Measurements from ENCODE around the gene TARS2. TPM values are rescaled to one million over a fixed set of nuclear protein-coding genes. Genes with fewer than 3 reads are reported as not detected.

Gene TARS2
- total and polyA plus RNA-seq, 7 experiments from 2014 or later: 28.3 to 39.0 (median 30.6) TPM

DNA sequence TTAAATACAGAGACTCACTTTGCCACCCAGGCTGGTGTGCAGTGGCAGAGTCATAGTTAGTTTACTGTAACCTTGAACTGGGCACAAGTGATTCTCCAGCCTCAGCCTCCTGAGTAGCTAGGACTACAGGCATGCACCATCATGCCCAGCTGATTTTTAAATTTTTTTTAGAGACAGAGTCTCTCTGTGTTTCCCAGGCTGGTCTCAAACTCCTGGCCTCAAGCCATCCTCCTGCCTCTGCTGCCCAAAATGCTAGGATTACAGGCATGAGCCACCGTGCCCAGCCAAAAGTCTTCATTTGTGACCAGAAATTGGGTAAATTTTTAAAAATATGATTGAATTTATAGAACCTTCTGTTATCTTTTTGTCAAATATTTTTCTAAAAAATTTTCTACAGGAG lies 17.9 kb upstream of the TARS2 start:
- no peak for ATAC-seq
- H3K27ac ChIP-seq (ENCODE audit: low read depth, low read length): no peak overlapping the region
- Mint-ChIP-seq H3K9me3 (no peaks in the 10 kb centered on the region), H3K27ac (no peak overlapping the region), H3K27me3 (no peaks in the 10 kb centered on the region), H3K4me3 (no peak overlapping the region), H3K36me3 (peaks cover 13 to 34% (median 21%) of the 10 kb centered on the region in 5 donors), H3K4me1 (peaks cover 0 to 11% (median 3%) of the 10 kb centered on the region in 7 donors)
- intact Hi-C loops (cut with micrococcal nuclease): loop anchor here in 1 of 2 donors (10.0 kb wide), 1 partner anchor 526 kb away; no protein-coding TSS in a partner anchor
- no peaks in the 10 kb centered on the region for H3K27me3 ChIP-seq (ENCODE audit: control insufficient read depth in 2 of 2, insufficient read depth in 2 of 2, low read length in 2 of 2)
- no peaks in the 10 kb centered on the region for H3K4me1 ChIP-seq (ENCODE audit: control insufficient read depth in 2 of 2, insufficient read depth in 2 of 2, low read length in 2 of 2)
- ChIA-PET POLR2A (interaction anchor here (0.6 kb wide), 1 partner anchor 70 kb away, joined by 4 read pairs; no protein-coding TSS in a partner anchor), CTCF (interaction anchor here (1.0 kb wide), 1 partner anchor 9 kb away, joined by 3 read pairs; no protein-coding TSS in a partner anchor)
- H3K9me3 ChIP-seq (ENCODE audit: control insufficient read depth in 2 of 3, low read length in 3 of 3): no peaks in the 10 kb centered on the region
- H3K4me3 ChIP-seq (ENCODE audit: low read length): no peak overlapping the region
- DNase-seq: no peak
- peaks cover 23 to 68% (median 23%) of the 10 kb centered on the region in 3 experiments for H3K36me3 ChIP-seq (ENCODE audit: control insufficient read depth in 2 of 3, insufficient read depth in 3 of 3, low read length in 3 of 3)

DNA sequence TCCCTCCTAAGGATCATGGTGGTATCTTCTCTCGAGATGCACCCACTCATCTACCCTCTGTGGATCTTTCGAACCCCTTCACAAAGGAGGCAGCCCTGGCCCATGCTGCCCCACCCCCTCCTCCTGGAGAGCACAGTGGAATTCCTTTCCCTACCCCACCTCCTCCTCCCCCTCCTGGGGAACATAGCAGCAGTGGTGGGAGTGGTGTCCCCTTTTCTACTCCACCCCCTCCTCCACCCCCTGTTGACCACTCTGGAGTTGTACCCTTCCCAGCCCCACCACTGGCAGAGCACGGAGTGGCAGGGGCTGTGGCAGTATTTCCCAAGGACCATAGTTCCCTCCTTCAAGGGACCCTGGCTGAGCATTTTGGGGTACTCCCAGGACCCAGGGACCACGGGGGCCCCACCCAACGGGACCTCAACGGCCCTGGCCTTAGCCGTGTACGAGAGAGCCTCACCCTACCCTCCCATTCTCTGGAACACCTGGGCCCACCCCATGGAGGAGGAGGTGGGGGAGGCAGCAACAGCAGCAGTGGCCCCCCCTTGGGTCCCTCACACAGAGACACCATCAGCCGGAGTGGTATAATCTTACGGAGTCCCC lies 14.5 kb upstream of the TARS2 start:
- H3K36me3 ChIP-seq (ENCODE audit: control insufficient read depth in 2 of 3, insufficient read depth in 3 of 3, low read length in 3 of 3): peaks cover 18 to 48% (median 20%) of the 10 kb centered on the region in 3 experiments
- ChIA-PET POLR2A (no interaction called here), CTCF (no interaction called here)
- ATAC-seq: no peak
- Mint-ChIP-seq H3K36me3 (peaks cover 11 to 22% (median 15%) of the 10 kb centered on the region in 5 donors), H3K27me3 (no peaks in the 10 kb centered on the region), H3K27ac (no peak overlapping the region), H3K4me3 (no peak overlapping the region), H3K9me3 (peaks cover 0 to 1% (median 0%) of the 10 kb centered on the region in 11 donors), H3K4me1 (peaks cover 1 to 15% (median 4%) of the 10 kb centered on the region in 7 donors)
- no peaks in the 10 kb centered on the region for H3K9me3 ChIP-seq (ENCODE audit: control insufficient read depth in 2 of 3, low read length in 3 of 3)
- no peak overlapping the region for H3K4me3 ChIP-seq (ENCODE audit: low read length)
- no peak for DNase-seq
- H3K27me3 ChIP-seq (ENCODE audit: control insufficient read depth in 2 of 2, insufficient read depth in 2 of 2, low read length in 2 of 2): no peaks in the 10 kb centered on the region
- H3K27ac ChIP-seq (ENCODE audit: low read depth, low read length): no peak overlapping the region
- H3K4me1 ChIP-seq (ENCODE audit: control insufficient read depth in 2 of 2, insufficient read depth in 2 of 2, low read length in 2 of 2): no peaks in the 10 kb centered on the region
- intact Hi-C loops (cut with micrococcal nuclease): no loop called here

DNA sequence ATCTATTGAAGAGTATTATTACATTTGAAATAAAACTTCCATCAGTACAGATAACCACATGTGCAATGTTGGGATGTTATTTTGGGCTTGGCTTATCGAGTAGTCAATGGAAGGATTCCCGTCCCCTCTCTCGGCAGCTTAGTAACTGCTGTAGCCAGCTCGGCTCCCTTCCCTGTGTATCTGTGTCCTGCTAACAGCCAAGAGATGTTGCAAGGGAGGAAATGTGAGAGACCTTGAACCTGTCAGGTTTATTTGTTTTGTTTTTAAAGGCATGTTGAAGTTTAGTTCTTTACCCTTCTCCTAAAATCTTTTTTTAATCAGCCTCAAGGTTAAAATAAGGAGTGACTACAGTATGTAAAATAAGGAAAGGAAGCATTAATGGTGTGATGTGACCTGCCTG lies 13.6 kb upstream of the TARS2 start:
- CTCF ChIA-PET: no interaction called here
- peaks cover 0 to 4% (median 0%) of the 10 kb centered on the region in 11 donors for H3K9me3 Mint-ChIP-seq
- no peaks in the 10 kb centered on the region for H3K4me1 ChIP-seq (ENCODE audit: control insufficient read depth in 2 of 2, insufficient read depth in 2 of 2, low read length in 2 of 2)

DNA sequence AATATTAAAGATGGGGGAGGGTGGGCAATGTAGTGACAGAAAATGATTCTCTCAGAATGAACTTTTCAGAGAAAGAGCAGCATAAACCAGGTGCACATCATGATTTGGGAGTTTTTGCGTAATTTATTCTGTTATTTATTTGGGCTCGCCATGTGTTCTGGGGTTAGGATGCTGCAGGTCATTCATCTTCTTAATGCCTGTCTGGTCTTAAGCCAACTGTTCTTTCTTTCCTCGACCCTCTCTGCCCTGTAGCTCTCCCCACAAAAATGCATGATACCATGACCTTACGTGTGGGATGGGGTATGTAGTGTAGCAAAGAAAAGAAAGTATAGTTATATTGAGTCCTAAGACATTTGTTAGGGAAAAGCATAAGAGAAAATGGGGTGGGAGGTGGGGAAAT lies 12.3 kb upstream of the TARS2 start:
- DNase-seq (no peak), ATAC-seq (no peak)
- H3K27me3 Mint-ChIP-seq: no peaks in the 10 kb centered on the region
- peaks cover 2 to 19% (median 14%) of the 10 kb centered on the region in 7 donors for H3K4me1 Mint-ChIP-seq
- ChIA-PET CTCF (interaction anchor here (0.5 kb wide), 1 partner anchor 52 kb away, joined by 3 read pairs; no protein-coding TSS in a partner anchor), POLR2A (interaction anchor here (0.6 to 1.0 kb wide), 2 partner anchors 12 to 205 kb away, joined by 3 read pairs; partner anchors contain the start of gene TARS2)
- H3K4me3 Mint-ChIP-seq: no peak overlapping the region
- intact Hi-C loops (cut with micrococcal nuclease): no loop called here
- H3K27ac Mint-ChIP-seq: peak overlapping the region in 1 of 9 donors; percentile 69
- H3K9me3 Mint-ChIP-seq: peaks cover 0 to 4% (median 0%) of the 10 kb centered on the region in 11 donors
- no peak overlapping the region for H3K27ac ChIP-seq (ENCODE audit: low read depth, low read length)
- H3K36me3 ChIP-seq (ENCODE audit: control insufficient read depth in 2 of 3, insufficient read depth in 3 of 3, low read length in 3 of 3): peaks cover 15 to 40% (median 20%) of the 10 kb centered on the region in 3 experiments
- no peaks in the 10 kb centered on the region for H3K4me1 ChIP-seq (ENCODE audit: control insufficient read depth in 2 of 2, insufficient read depth in 2 of 2, low read length in 2 of 2)
- no peaks in the 10 kb centered on the region for H3K27me3 ChIP-seq (ENCODE audit: control insufficient read depth in 2 of 2, insufficient read depth in 2 of 2, low read length in 2 of 2)
- H3K36me3 Mint-ChIP-seq: peaks cover 9 to 22% (median 15%) of the 10 kb centered on the region in 5 donors
- H3K4me3 ChIP-seq (ENCODE audit: low read length): no peak overlapping the region
- no peaks in the 10 kb centered on the region for H3K9me3 ChIP-seq (ENCODE audit: control insufficient read depth in 2 of 3, low read length in 3 of 3)

More for the DNA sequence above, 13.6 kb upstream of the TARS2 start:
- Histone ChIP-seq H3K4me3 (ENCODE audit: low read length) (no peak overlapping the region), H3K27ac (ENCODE audit: low read depth, low read length) (no peak overlapping the region), H3K27me3 (ENCODE audit: control insufficient read depth in 2 of 2, insufficient read depth in 2 of 2, low read length in 2 of 2) (no peaks in the 10 kb centered on the region), H3K36me3 (ENCODE audit: control insufficient read depth in 2 of 3, insufficient read depth in 3 of 3, low read length in 3 of 3) (peaks cover 18 to 44% (median 20%) of the 10 kb centered on the region in 3 experiments), H3K9me3 (ENCODE audit: control insufficient read depth in 2 of 3, low read length in 3 of 3) (no peaks in the 10 kb centered on the region)
- no peak for DNase-seq
- POLR2A ChIA-PET: no interaction called here
- H3K27ac Mint-ChIP-seq: peak overlapping the region in 6 of 9 donors; percentile 6 to 69 (median 50)
- peaks cover 2 to 19% (median 10%) of the 10 kb centered on the region in 7 donors for H3K4me1 Mint-ChIP-seq
- H3K36me3 Mint-ChIP-seq: peaks cover 11 to 22% (median 15%) of the 10 kb centered on the region in 5 donors
- H3K27me3 Mint-ChIP-seq: no peaks in the 10 kb centered on the region
- ATAC-seq: no peak
- H3K4me3 Mint-ChIP-seq: no peak overlapping the region
- intact Hi-C loops (cut with micrococcal nuclease): no loop called here

DNA sequence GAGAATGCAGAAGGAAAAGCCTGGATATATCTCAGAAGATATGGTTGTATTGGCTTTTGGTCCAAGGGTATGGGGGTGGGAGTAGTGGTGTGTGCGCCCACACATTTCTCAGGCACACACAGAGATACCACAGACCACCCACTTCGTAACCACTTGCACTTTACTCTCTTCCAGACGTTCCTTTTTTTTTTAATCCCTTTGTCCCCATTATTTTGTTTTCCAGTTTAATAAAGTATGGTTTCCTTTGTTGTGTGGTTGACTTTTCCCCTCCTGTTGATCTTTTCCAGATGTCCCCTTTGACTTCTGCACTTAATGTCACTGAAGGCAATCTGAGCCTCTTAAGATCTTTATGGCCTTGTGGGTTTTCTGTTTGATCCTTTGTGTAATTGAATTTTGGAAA lies 10.5 kb upstream of the TARS2 start:
- no peak overlapping the region for H3K4me3 ChIP-seq (ENCODE audit: low read length)
- no peaks in the 10 kb centered on the region for H3K4me1 ChIP-seq (ENCODE audit: control insufficient read depth in 2 of 2, insufficient read depth in 2 of 2, low read length in 2 of 2)
- H3K9me3 ChIP-seq (ENCODE audit: control insufficient read depth in 2 of 3, low read length in 3 of 3): no peaks in the 10 kb centered on the region
- peak overlapping the region; percentile 39 for H3K27ac ChIP-seq (ENCODE audit: low read depth, low read length)
- peaks cover 0 to 9% (median 2%) of the 10 kb centered on the region in 5 donors for H3K36me3 Mint-ChIP-seq
- peaks cover 4 to 22% (median 5%) of the 10 kb centered on the region in 3 experiments for H3K36me3 ChIP-seq (ENCODE audit: control insufficient read depth in 2 of 3, insufficient read depth in 3 of 3, low read length in 3 of 3)
- peaks cover 0 to 4% (median 0%) of the 10 kb centered on the region in 11 donors for H3K9me3 Mint-ChIP-seq
- no peaks in the 10 kb centered on the region for H3K27me3 Mint-ChIP-seq
- H3K27ac Mint-ChIP-seq: peak overlapping the region in 7 of 9 donors; percentile 2 to 86 (median 73)
- DNase-seq (no peak), ATAC-seq (no peak)
- H3K27me3 ChIP-seq (ENCODE audit: control insufficient read depth in 2 of 2, insufficient read depth in 2 of 2, low read length in 2 of 2): no peaks in the 10 kb centered on the region
- intact Hi-C loops (cut with micrococcal nuclease): no loop called here
- H3K4me1 Mint-ChIP-seq: peaks cover 2 to 21% (median 16%) of the 10 kb centered on the region in 7 donors
- CTCF ChIA-PET: no interaction called here
- POLR2A ChIA-PET: no interaction called here
- no peak overlapping the region for H3K4me3 Mint-ChIP-seq

DNA sequence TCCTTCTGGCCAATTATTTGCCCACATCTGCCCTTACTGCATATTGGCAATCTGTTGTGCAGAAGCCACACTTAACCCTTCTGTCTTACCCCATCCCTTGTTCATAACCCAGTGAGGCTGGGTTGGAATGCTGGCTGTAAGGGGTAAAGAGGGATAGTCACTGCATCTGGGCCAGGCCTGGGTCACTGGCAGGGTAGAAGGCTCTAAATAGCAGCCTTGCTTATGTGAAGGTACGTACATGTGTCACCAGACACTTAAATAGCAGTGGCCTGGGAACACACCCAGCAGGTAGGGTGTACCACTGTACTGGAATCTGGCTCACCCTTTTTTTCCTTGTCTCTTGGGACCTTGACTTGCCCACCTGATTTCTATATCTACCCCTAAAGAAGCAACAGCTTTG lies 9.9 kb upstream of the TARS2 start:
- no peak overlapping the region for H3K4me3 ChIP-seq (ENCODE audit: low read length)
- H3K36me3 ChIP-seq (ENCODE audit: control insufficient read depth in 2 of 3, insufficient read depth in 3 of 3, low read length in 3 of 3): peaks cover 0 to 16% (median under 1%) of the 10 kb centered on the region in 3 experiments
- H3K9me3 ChIP-seq (ENCODE audit: control insufficient read depth in 2 of 3, low read length in 3 of 3): no peaks in the 10 kb centered on the region
- intact Hi-C loops (cut with micrococcal nuclease): no loop called here
- peaks cover 0 to 5% (median 0%) of the 10 kb centered on the region in 11 donors for H3K9me3 Mint-ChIP-seq
- no peaks in the 10 kb centered on the region for H3K4me1 ChIP-seq (ENCODE audit: control insufficient read depth in 2 of 2, insufficient read depth in 2 of 2, low read length in 2 of 2)
- no peak overlapping the region for H3K4me3 Mint-ChIP-seq
- H3K27ac ChIP-seq (ENCODE audit: low read depth, low read length): peak overlapping the region; percentile 39
- ChIA-PET CTCF (no interaction called here), POLR2A (no interaction called here)
- H3K27me3 ChIP-seq (ENCODE audit: control insufficient read depth in 2 of 2, insufficient read depth in 2 of 2, low read length in 2 of 2): no peaks in the 10 kb centered on the region
- H3K4me1 Mint-ChIP-seq: peaks cover 2 to 21% (median 16%) of the 10 kb centered on the region in 7 donors
- peak overlapping the region in 8 of 9 donors; percentile 30 to 86 (median 77) for H3K27ac Mint-ChIP-seq
- no peak for ATAC-seq
- no peaks in the 10 kb centered on the region for H3K27me3 Mint-ChIP-seq
- H3K36me3 Mint-ChIP-seq: peaks cover 0 to 3% (median 0%) of the 10 kb centered on the region in 5 donors
- no peak for DNase-seq

All from naive thymus-derived CD4-positive, alpha-beta T cell (primary cell).